CD14-positive monocyte (primary cell): ENCODE data around the gene CTCF. TPM values are rescaled to one million over a fixed set of nuclear protein-coding genes. Genes with fewer than 3 reads are reported as not detected.

Source experiments
- DNase-seq, 3 donors: peaks; one replicate each; pipeline ENCODE4 v3.0.0-alpha.2; 2011 to 2022
- H2AFZ ChIP-seq: 2 replicates; pipeline ENCODE4 v1.6.0; 2012; ENCODE audit warnings: mild to moderate bottlenecking, low read depth, low read length, inconsistent platforms; ENCODE audit not compliant: insufficient read depth, poor library complexity, severe bottlenecking
- H3K27ac ChIP-seq, 2 donors: 1 replicate in 1 of 2; 2 replicates in 1 of 2; pipeline ENCODE4 v1.5.1; 2012 to 2013; ENCODE audit warnings: low read length in 2 of 2, control low read depth in 1 of 2, inconsistent platforms in 1 of 2, low read depth in 1 of 2, mild to moderate bottlenecking in 1 of 2
- H3K27me3 ChIP-seq, 2 donors: one replicate each; pipeline versions ENCODE4 v1.6.0 to v1.6.1; 2011 to 2013; ENCODE audit warnings: low read length in 2 of 2; ENCODE audit not compliant: control insufficient read depth in 2 of 2, insufficient read depth in 2 of 2
- H3K36me3 ChIP-seq, 2 donors: replicated peaks in 1 of 2; 1 replicate in 1 of 2; 2 replicates in 1 of 2; pipeline versions ENCODE4 v1.5.1 to v1.6.1; 2012 to 2013; ENCODE audit warnings: low read length in 2 of 2, control low read depth in 1 of 2, inconsistent platforms in 1 of 2, mild to moderate bottlenecking in 1 of 2; ENCODE audit not compliant: insufficient read depth in 2 of 2, control insufficient read depth in 1 of 2
- H3K4me1 ChIP-seq, 2 donors: 1 replicate in 1 of 2; 2 replicates in 1 of 2; pipeline versions ENCODE4 v1.5.1 to v1.6.1; 2012 to 2013; ENCODE audit warnings: low read length in 2 of 2, control low read depth in 1 of 2, inconsistent platforms in 1 of 2, mild to moderate bottlenecking in 1 of 2, moderate library complexity in 1 of 2; ENCODE audit not compliant: insufficient read depth in 2 of 2, control insufficient read depth in 1 of 2
- H3K4me2 ChIP-seq: replicated peaks from 2 replicates; pipeline ENCODE3; 2012; ENCODE audit warnings: low read length, moderate library complexity, mild to moderate bottlenecking; ENCODE audit not compliant: poor library complexity, severe bottlenecking; ENCODE audit errors: extremely low read depth
- H3K4me3 ChIP-seq, 3 experiments: fragments of 200-600 bp in 1 of 3; sonication (generic) in 1 of 3; replicated peaks in 1 of 3; 1 replicate in 2 of 3; 2 replicates in 1 of 3; pipeline ENCODE4 v1.5.1; 2011 to 2013; ENCODE audit warnings: low read length in 3 of 3, mild to moderate bottlenecking in 3 of 3, control low read depth in 2 of 3, low read depth in 2 of 3, inconsistent platforms in 1 of 3, moderate library complexity in 1 of 3
- H3K79me2 ChIP-seq: 2 replicates; pipeline ENCODE4 v1.6.0; 2012; ENCODE audit warnings: mild to moderate bottlenecking, control low read depth, inconsistent platforms, low read length, moderate library complexity; ENCODE audit not compliant: insufficient read depth
- H3K9ac ChIP-seq: 2 replicates; pipeline ENCODE4 v1.6.0; 2017; ENCODE audit warnings: low read length, mild to moderate bottlenecking; ENCODE audit not compliant: insufficient read depth, poor library complexity, severe bottlenecking
- H3K9me3 ChIP-seq, 2 donors: replicated peaks in 1 of 2; 1 replicate in 1 of 2; 2 replicates in 1 of 2; pipeline versions ENCODE4 v1.5.1 to v1.6.1; 2012 to 2013; ENCODE audit warnings: low read length in 2 of 2, control low read depth in 1 of 2; ENCODE audit not compliant: control insufficient read depth in 1 of 2, insufficient read depth in 1 of 2
- H4K20me1 ChIP-seq: 2 replicates; pipeline ENCODE4 v1.6.0; 2012; ENCODE audit warnings: mild to moderate bottlenecking, low read length, control low read depth, moderate library complexity; ENCODE audit not compliant: insufficient read depth
- H3K27ac Mint-ChIP-seq, 7 donors: one replicate each; pipeline ENCODE4 v1.8.0; 2020; ENCODE audit warnings: mild to moderate bottlenecking in 7 of 7, mixed read lengths in 7 of 7, moderate library complexity in 6 of 7, inconsistent platforms in 2 of 7
- H3K27me3 Mint-ChIP-seq, 3 donors: one replicate each; pipeline ENCODE4 v1.8.0; 2021 to 2022; ENCODE audit warnings: low read depth in 3 of 3, mild to moderate bottlenecking in 3 of 3, mixed read lengths in 3 of 3, moderate library complexity in 3 of 3, inconsistent platforms in 1 of 3
- H3K36me3 Mint-ChIP-seq, 2 donors: one replicate each; pipeline ENCODE4 v1.8.0; 2020; ENCODE audit warnings: mixed read lengths in 2 of 2, inconsistent platforms in 1 of 2, mild to moderate bottlenecking in 1 of 2
- H3K4me1 Mint-ChIP-seq: one replicate; pipeline ENCODE4 v1.8.0; 2020; ENCODE audit warnings: mild to moderate bottlenecking, mixed read lengths
- H3K4me3 Mint-ChIP-seq, 2 donors: one replicate each; pipeline ENCODE4 v1.8.0; 2020; ENCODE audit warnings: mild to moderate bottlenecking in 2 of 2, mixed read lengths in 2 of 2, moderate library complexity in 1 of 2
- H3K9me3 Mint-ChIP-seq, 7 donors: one replicate each; pipeline ENCODE4 v1.8.0; 2020 to 2022; ENCODE audit warnings: mixed read lengths in 7 of 7, mild to moderate bottlenecking in 6 of 7, moderate library complexity in 6 of 7, inconsistent platforms in 2 of 7
- WGBS: methylation state at CpG from one replicate; pipeline ENCODE4 v1.1.5; 2013; ENCODE audit warnings: missing lambda C conversion rate; ENCODE audit not compliant: insufficient coverage; 5-methylcytosine and 5-hydroxymethylcytosine counted together
- intact Hi-C, 2 donors: fragments of 100-400 bp; cut with micrococcal nuclease; formaldehyde crosslinking; loops; one replicate each; pipeline versions ENCODE4 v1.15.0 to v1.15.1; 2023
- polyA plus RNA-seq, 3 donors: library from polyadenylated mRNA; depleted of rRNA in 1 of 3; unstranded in 2 of 3; stranded (reverse) in 1 of 3; fragments of 300-500 nt in 2 of 3; fragments of >200 nt in 1 of 3; fragmentation: Illumina TruSeq in 2 of 3; gene quantifications; 1 replicate in 2 of 3; 2 replicates in 1 of 3; pipeline ENCODE4 v1.2.3, GENCODE V29; 2012 to 2021
- TF ChIP-seq, protein P1 (sequence below): fragments of 200-600 bp; IDR thresholded peaks from one replicate; pipeline ENCODE4 v1.8.0; 2022; ENCODE audit warnings: antibody characterized with exemption, mild to moderate bottlenecking

CTCF gene
- polyA plus RNA-seq, 3 donors = 8.4 to 29.9 (median 17.7) TPM

DNA sequence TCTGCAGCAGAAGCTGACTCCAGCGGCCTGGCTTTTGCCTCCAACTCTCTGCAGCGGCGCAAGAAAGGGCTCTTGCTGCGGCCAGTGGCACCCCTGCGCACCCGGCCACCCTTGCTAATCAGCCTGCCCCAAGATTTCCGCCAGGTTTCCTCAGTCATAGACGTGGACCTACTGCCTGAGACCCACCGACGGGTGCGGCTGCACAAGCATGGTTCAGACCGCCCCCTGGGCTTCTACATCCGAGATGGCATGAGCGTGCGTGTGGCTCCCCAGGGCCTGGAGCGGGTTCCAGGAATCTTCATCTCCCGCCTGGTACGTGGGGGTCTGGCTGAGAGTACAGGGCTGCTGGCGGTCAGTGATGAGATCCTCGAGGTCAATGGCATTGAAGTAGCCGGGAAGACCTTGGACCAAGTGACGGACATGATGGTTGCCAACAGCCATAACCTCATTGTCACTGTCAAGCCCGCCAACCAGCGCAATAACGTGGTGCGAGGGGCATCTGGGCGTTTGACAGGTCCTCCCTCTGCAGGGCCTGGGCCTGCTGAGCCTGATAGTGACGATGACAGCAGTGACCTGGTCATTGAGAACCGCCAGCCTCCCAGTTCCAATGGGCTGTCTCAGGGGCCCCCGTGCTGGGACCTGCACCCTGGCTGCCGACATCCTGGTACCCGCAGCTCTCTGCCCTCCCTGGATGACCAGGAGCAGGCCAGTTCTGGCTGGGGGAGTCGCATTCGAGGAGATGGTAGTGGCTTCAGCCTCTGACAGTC, 99.7 kb downstream of the CTCF start:
- peaks cover 14 to 19% of the 10 kb centered on the region in 2 donors for H3K36me3 Mint-ChIP-seq
- H3K4me1 ChIP-seq = peaks cover 29 to 44% of the 10 kb centered on the region in 2 donors
- no peak overlapping the region for H3K27ac ChIP-seq
- peaks cover 0 to 5% of the 10 kb centered on the region in 2 donors for H3K27me3 ChIP-seq
- peak overlapping the region in 1 of 7 donors; percentile 33 for H3K27ac Mint-ChIP-seq
- H3K79me2 ChIP-seq = peaks cover 8% of the 10 kb centered on the region
- no peaks in the 10 kb centered on the region for H4K20me1 ChIP-seq
- H2AFZ ChIP-seq = no peak overlapping the region
- no peaks in the 10 kb centered on the region for H3K9me3 Mint-ChIP-seq
- H3K4me3 Mint-ChIP-seq = peak overlapping the region in 1 of 2 donors; percentile 92
- intact Hi-C loops = loop anchor here (2.0 to 10.0 kb wide), 6 partner anchors 99 to 423 kb away; partner anchors contain the start of genes CENPT (in 1 of the 2), CTCF (in 1 of the 2), NFATC3 (in 1 of the 2) and NUTF2 (in 1 of the 2)
- DNase-seq = peak in 1 of 3 donors; percentile 3
- H3K4me1 Mint-ChIP-seq = peaks cover 26% of the 10 kb centered on the region
- no peak overlapping the region for H3K4me3 ChIP-seq
- H3K36me3 ChIP-seq = peaks cover 0 to 2% of the 10 kb centered on the region in 2 donors
- no peak overlapping the region for H3K4me2 ChIP-seq
- 95% methylated on average over 34 of the region's 34 CpGs for WGBS
- H3K9ac ChIP-seq = no peak overlapping the region
- no peaks in the 10 kb centered on the region for H3K9me3 ChIP-seq
- TF ChIP-seq, protein P1, sequence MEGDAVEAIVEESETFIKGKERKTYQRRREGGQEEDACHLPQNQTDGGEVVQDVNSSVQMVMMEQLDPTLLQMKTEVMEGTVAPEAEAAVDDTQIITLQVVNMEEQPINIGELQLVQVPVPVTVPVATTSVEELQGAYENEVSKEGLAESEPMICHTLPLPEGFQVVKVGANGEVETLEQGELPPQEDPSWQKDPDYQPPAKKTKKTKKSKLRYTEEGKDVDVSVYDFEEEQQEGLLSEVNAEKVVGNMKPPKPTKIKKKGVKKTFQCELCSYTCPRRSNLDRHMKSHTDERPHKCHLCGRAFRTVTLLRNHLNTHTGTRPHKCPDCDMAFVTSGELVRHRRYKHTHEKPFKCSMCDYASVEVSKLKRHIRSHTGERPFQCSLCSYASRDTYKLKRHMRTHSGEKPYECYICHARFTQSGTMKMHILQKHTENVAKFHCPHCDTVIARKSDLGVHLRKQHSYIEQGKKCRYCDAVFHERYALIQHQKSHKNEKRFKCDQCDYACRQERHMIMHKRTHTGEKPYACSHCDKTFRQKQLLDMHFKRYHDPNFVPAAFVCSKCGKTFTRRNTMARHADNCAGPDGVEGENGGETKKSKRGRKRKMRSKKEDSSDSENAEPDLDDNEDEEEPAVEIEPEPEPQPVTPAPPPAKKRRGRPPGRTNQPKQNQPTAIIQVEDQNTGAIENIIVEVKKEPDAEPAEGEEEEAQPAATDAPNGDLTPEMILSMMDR = no peak
- H3K27me3 Mint-ChIP-seq = peaks cover 8 to 10% (median 8%) of the 10 kb centered on the region in 3 donors

DNA sequence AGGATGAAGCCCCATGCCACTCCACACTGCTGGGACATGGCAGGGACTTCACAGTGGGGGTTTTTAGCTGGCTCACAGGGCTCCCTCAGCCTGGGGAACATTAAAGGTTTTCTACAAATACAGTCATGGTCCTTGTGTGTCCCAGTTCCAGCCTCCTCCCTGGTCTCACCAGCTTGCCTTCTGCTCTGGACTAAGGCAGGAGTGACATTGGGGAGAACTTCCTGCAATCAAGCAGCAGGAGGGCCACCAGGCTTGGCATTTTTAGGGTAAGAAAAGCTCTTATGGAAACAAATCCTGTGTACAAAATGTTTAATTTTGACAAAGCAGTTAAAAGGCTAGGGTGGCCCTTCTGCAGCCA, 100.3 kb downstream of the CTCF start:
- Mint-ChIP-seq H3K36me3 (peaks cover 12 to 13% of the 10 kb centered on the region in 2 donors), H3K4me3 (no peak overlapping the region), H3K27ac (no peak overlapping the region), H3K4me1 (peaks cover 32% of the 10 kb centered on the region), H3K9me3 (no peaks in the 10 kb centered on the region), H3K27me3 (peaks cover 8 to 10% (median 8%) of the 10 kb centered on the region in 3 donors)
- Histone ChIP-seq H3K9ac (no peak overlapping the region), H3K4me2 (no peak overlapping the region), H3K9me3 (no peaks in the 10 kb centered on the region), H3K4me3 (no peak overlapping the region), H3K4me1 (peaks cover 35 to 50% of the 10 kb centered on the region in 2 donors), H3K36me3 (peaks cover 0 to 2% of the 10 kb centered on the region in 2 donors), H3K27me3 (peaks cover 0 to 5% of the 10 kb centered on the region in 2 donors), H4K20me1 (no peaks in the 10 kb centered on the region), H2AFZ (no peak overlapping the region), H3K27ac (no peak overlapping the region), H3K79me2 (peaks cover 8% of the 10 kb centered on the region)
- intact Hi-C loops = loop anchor here (10.0 kb wide), 5 partner anchors 138 to 422 kb away; partner anchors contain the start of genes CENPT (in 1 of the 2), NFATC3 (in 1 of the 2), NUTF2 (in 1 of the 2) and RANBP10 (in 1 of the 2)
- no peak for DNase-seq
- TF ChIP-seq, protein P1 = no peak
